Measurements from ENCODE around the gene MITF.

GRCh38 chr3:69993757-69994156 is 254.5 kb downstream of the MITF start:
- no peak for TF ChIP-seq CTCF (IDR thresholded peaks at IDR 0.05; ENCODE audit: low read depth, low read length)
- TF ChIP-seq EZH2phosphoT487 (IDR thresholded peaks at IDR 0.05; ENCODE audit: low read depth), result no peak
